Osteocyte (in vitro differentiated cells): ENCODE data around the gene RUVBL1. TPM values are rescaled to one million over a fixed set of nuclear protein-coding genes. Genes with fewer than 3 reads are reported as not detected.

ENCODE experiments used
- DNase-seq: peaks from one replicate; pipeline ENCODE4 v3.0.0; 2021; ENCODE audit warnings: mixed read lengths; ENCODE audit not compliant: unreplicated experiment; ENCODE audit errors: extremely low spot score
- H3K27ac Mint-ChIP-seq: one replicate; pipeline ENCODE4 v1.8.0; 2021; ENCODE audit warnings: mild to moderate bottlenecking, mixed read lengths; ENCODE audit not compliant: unreplicated experiment
- H3K27me3 Mint-ChIP-seq: one replicate; pipeline ENCODE4 v1.8.0; 2021; ENCODE audit warnings: mixed read lengths; ENCODE audit not compliant: unreplicated experiment
- H3K36me3 Mint-ChIP-seq: one replicate; pipeline ENCODE4 v1.8.0; 2021; ENCODE audit warnings: mixed read lengths; ENCODE audit not compliant: unreplicated experiment
- H3K4me1 Mint-ChIP-seq: one replicate; pipeline ENCODE4 v1.8.0; 2021; ENCODE audit warnings: mixed read lengths; ENCODE audit not compliant: unreplicated experiment
- H3K4me3 Mint-ChIP-seq: one replicate; pipeline ENCODE4 v1.8.0; 2021; ENCODE audit warnings: mild to moderate bottlenecking, moderate library complexity, mixed read lengths; ENCODE audit not compliant: unreplicated experiment
- H3K9me3 Mint-ChIP-seq: one replicate; pipeline ENCODE4 v1.8.0; 2021; ENCODE audit warnings: mixed read lengths; ENCODE audit not compliant: unreplicated experiment
- total RNA-seq: library from RNA; stranded (reverse); gene quantifications from 2 replicates; pipeline ENCODE4 v1.2.1, GENCODE V29; 2021
- TF ChIP-seq, protein P1 (sequence below): fragments of 200-600 bp; sonication (generic); IDR thresholded peaks from 2 replicates; pipeline ENCODE4 v1.5.0; 2021; ENCODE audit warnings: antibody characterized with exemption, mild to moderate bottlenecking, moderate library complexity

The RUVBL1 gene
- total RNA-seq, 1 donor from 2014 or later = 34.3 TPM

- H3K4me3 Mint-ChIP-seq = no peak overlapping the region
- H3K9me3 Mint-ChIP-seq = no peaks in the 10 kb centered on the region
- peaks cover 33% of the 10 kb centered on the region for H3K4me1 Mint-ChIP-seq
- H3K36me3 Mint-ChIP-seq = peaks cover 23% of the 10 kb centered on the region
- TF ChIP-seq, protein P1, sequence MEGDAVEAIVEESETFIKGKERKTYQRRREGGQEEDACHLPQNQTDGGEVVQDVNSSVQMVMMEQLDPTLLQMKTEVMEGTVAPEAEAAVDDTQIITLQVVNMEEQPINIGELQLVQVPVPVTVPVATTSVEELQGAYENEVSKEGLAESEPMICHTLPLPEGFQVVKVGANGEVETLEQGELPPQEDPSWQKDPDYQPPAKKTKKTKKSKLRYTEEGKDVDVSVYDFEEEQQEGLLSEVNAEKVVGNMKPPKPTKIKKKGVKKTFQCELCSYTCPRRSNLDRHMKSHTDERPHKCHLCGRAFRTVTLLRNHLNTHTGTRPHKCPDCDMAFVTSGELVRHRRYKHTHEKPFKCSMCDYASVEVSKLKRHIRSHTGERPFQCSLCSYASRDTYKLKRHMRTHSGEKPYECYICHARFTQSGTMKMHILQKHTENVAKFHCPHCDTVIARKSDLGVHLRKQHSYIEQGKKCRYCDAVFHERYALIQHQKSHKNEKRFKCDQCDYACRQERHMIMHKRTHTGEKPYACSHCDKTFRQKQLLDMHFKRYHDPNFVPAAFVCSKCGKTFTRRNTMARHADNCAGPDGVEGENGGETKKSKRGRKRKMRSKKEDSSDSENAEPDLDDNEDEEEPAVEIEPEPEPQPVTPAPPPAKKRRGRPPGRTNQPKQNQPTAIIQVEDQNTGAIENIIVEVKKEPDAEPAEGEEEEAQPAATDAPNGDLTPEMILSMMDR = no peak
- no peak overlapping the region for H3K27ac Mint-ChIP-seq
- H3K27me3 Mint-ChIP-seq = no peaks in the 10 kb centered on the region
- no peak for DNase-seq
Observed at GRCh38 chr3:128080323-128081080, 43.1 kb downstream of the RUVBL1 start.

- Mint-ChIP-seq H3K9me3 (no peaks in the 10 kb centered on the region), H3K4me3 (no peak overlapping the region), H3K4me1 (peaks cover 38% of the 10 kb centered on the region), H3K27me3 (no peaks in the 10 kb centered on the region), H3K36me3 (peaks cover 21% of the 10 kb centered on the region), H3K27ac (no peak overlapping the region)
- TF ChIP-seq, protein P1 = no peak
- DNase-seq = no peak
Observed at GRCh38 chr3:128079823-128080222, 43.8 kb downstream of the RUVBL1 start.

- H3K27ac Mint-ChIP-seq = no peak overlapping the region
- H3K4me1 Mint-ChIP-seq = peaks cover 30% of the 10 kb centered on the region
- no peak for DNase-seq
- no peak overlapping the region for H3K4me3 Mint-ChIP-seq
- H3K27me3 Mint-ChIP-seq = no peaks in the 10 kb centered on the region
- no peaks in the 10 kb centered on the region for H3K9me3 Mint-ChIP-seq
- TF ChIP-seq, protein P1 = no peak
- peaks cover 21% of the 10 kb centered on the region for H3K36me3 Mint-ChIP-seq
Observed at GRCh38 chr3:128078875-128079274, 44.7 kb downstream of the RUVBL1 start.

DNA sequence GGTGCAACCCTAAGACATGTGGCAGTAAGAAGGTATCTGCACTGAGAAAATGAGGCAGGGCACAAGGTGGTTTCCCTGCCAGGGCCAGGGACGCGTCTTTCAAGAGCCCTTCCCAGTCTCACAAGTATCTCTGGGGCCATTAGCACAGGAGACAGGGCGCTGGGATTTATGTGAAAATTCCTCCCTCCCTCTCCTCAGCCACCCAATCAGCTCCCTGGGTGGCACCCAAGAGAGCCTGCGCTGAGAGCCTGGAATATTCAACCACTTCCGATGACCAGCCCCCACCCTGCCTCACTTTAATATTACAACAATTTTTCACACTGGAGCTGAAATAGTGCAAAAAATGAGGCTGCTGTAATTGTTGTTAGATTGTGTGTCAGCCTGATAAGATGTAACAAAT is 45.3 kb downstream of the RUVBL1 start:
- no peak overlapping the region for H3K4me3 Mint-ChIP-seq
- H3K36me3 Mint-ChIP-seq = peaks cover 20% of the 10 kb centered on the region
- H3K27ac Mint-ChIP-seq = no peak overlapping the region
- H3K27me3 Mint-ChIP-seq = no peaks in the 10 kb centered on the region
- TF ChIP-seq, protein P1 = no peak
- no peak for DNase-seq
- H3K9me3 Mint-ChIP-seq = no peaks in the 10 kb centered on the region
- H3K4me1 Mint-ChIP-seq = peaks cover 29% of the 10 kb centered on the region

DNA sequence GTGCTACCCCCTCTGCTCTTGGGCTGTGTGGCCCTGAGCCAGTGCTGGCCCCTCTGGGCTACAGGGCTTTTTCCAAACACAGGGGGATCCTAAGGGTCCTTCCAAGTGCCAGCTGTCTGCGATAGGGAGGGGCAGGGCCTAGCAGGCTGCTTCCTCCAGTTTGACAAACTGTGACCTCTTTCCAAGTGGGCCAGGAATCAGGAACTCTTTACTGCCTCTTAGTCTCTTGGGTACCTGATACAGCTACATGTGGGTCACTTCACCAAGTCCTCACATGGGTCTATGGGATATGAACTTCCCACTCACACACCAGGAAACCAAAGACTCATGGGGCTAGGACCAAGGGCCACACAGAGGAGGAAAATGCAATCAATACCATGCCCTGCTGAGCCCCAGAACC is 45.9 kb downstream of the RUVBL1 start:
- H3K4me3 Mint-ChIP-seq = no peak overlapping the region
- H3K9me3 Mint-ChIP-seq = no peaks in the 10 kb centered on the region
- no peak overlapping the region for H3K27ac Mint-ChIP-seq
- H3K27me3 Mint-ChIP-seq = no peaks in the 10 kb centered on the region
- H3K36me3 Mint-ChIP-seq = peaks cover 14% of the 10 kb centered on the region
- DNase-seq = no peak
- peaks cover 25% of the 10 kb centered on the region for H3K4me1 Mint-ChIP-seq
- TF ChIP-seq, protein P1 = no peak
